Measurements from ENCODE around the gene FYN. TPM values are rescaled to one million over a fixed set of nuclear protein-coding genes. Genes with fewer than 3 reads are reported as not detected.

The FYN gene
- total RNA-seq, 2 experiments from 2014 or later = 266 to 323 TPM

GRCh38 chr6:111662794-111663593 lies 210.3 kb downstream of the FYN start:
- H3K27me3 Mint-ChIP-seq = no peaks in the 10 kb centered on the region
- no peak for DNase-seq
- CTCF ChIA-PET = no interaction called here
- peaks cover 38% of the 10 kb centered on the region for H3K36me3 Mint-ChIP-seq
- H3K4me1 Mint-ChIP-seq = peaks cover 3% of the 10 kb centered on the region
- no peak overlapping the region for H3K4me3 Mint-ChIP-seq
- H3K9me3 Mint-ChIP-seq (ENCODE audit: low read depth) = no peaks in the 10 kb centered on the region
- peak overlapping the region; percentile 66 for H3K27ac Mint-ChIP-seq
- ATAC-seq = no peak

- Mint-ChIP-seq H3K4me3 (no peak overlapping the region), H3K36me3 (peaks cover 31% of the 10 kb centered on the region), H3K27ac (peak overlapping the region; percentile 66), H3K27me3 (no peaks in the 10 kb centered on the region), H3K4me1 (peaks cover 2% of the 10 kb centered on the region), H3K9me3 (ENCODE audit: low read depth) (no peaks in the 10 kb centered on the region)
- ATAC-seq (no peak), DNase-seq (no peak)
- CTCF ChIA-PET = no interaction called here
Measured at GRCh38 chr6:111662072-111662793, 211.0 kb downstream of the FYN start.

- no peaks in the 10 kb centered on the region for H3K9me3 Mint-ChIP-seq (ENCODE audit: low read depth)
- peaks cover 2% of the 10 kb centered on the region for H3K4me1 Mint-ChIP-seq
- CTCF ChIA-PET = no interaction called here
- H3K36me3 Mint-ChIP-seq = peaks cover 26% of the 10 kb centered on the region
- H3K27ac Mint-ChIP-seq = no peak overlapping the region
- ATAC-seq (no peak), DNase-seq (no peak)
- H3K4me3 Mint-ChIP-seq = no peak overlapping the region
- H3K27me3 Mint-ChIP-seq = no peaks in the 10 kb centered on the region
Measured at GRCh38 chr6:111661541-111662061, 211.7 kb downstream of the FYN start.

GRCh38 chr6:111660531-111660930 lies 212.7 kb downstream of the FYN start:
- H3K4me3 Mint-ChIP-seq = no peak overlapping the region
- peak overlapping the region; percentile 48 for H3K27ac Mint-ChIP-seq

GRCh38 chr6:111658462-111659154 lies 214.6 kb downstream of the FYN start:
- CTCF ChIA-PET = interaction anchor here (1.2 kb wide), 1 partner anchor 399 kb away, joined by 3 read pairs; a partner anchor contains a TSS
- H3K4me3 Mint-ChIP-seq = no peak overlapping the region
- H3K27ac Mint-ChIP-seq = no peak overlapping the region
- peaks cover 14% of the 10 kb centered on the region for H3K36me3 Mint-ChIP-seq
- no peaks in the 10 kb centered on the region for H3K4me1 Mint-ChIP-seq
- H3K27me3 Mint-ChIP-seq = no peaks in the 10 kb centered on the region
- DNase-seq (no peak), ATAC-seq (no peak)
- no peaks in the 10 kb centered on the region for H3K9me3 Mint-ChIP-seq (ENCODE audit: low read depth)

More at GRCh38 chr6:111660531-111660930, 212.7 kb downstream of the FYN start:
- H3K36me3 Mint-ChIP-seq = peaks cover 26% of the 10 kb centered on the region
- H3K27me3 Mint-ChIP-seq = no peaks in the 10 kb centered on the region
- CTCF ChIA-PET = no interaction called here
- DNase-seq = no peak
- ATAC-seq = no peak
- peaks cover 2% of the 10 kb centered on the region for H3K4me1 Mint-ChIP-seq
- no peaks in the 10 kb centered on the region for H3K9me3 Mint-ChIP-seq (ENCODE audit: low read depth)

GRCh38 chr6:111657146-111657545 lies 216.1 kb downstream of the FYN start:
- peaks cover 11% of the 10 kb centered on the region for H3K36me3 Mint-ChIP-seq
- no peak overlapping the region for H3K27ac Mint-ChIP-seq

GRCh38 chr6:111653979-111654378 lies 219.3 kb downstream of the FYN start:
- Mint-ChIP-seq H3K27ac (no peak overlapping the region), H3K36me3 (peaks cover 4% of the 10 kb centered on the region), H3K4me1 (no peaks in the 10 kb centered on the region), H3K9me3 (ENCODE audit: low read depth) (no peaks in the 10 kb centered on the region), H3K27me3 (no peaks in the 10 kb centered on the region), H3K4me3 (no peak overlapping the region)
- CTCF ChIA-PET = interaction anchor here (0.6 to 1.1 kb wide), 2 partner anchors 12 to 395 kb away, joined by 3 to 5 read pairs; a partner anchor contains a TSS
- ATAC-seq (no peak), DNase-seq (no peak)

More at GRCh38 chr6:111657146-111657545, 216.1 kb downstream of the FYN start:
- DNase-seq (no peak), ATAC-seq (no peak)
- Mint-ChIP-seq H3K4me3 (no peak overlapping the region), H3K27me3 (no peaks in the 10 kb centered on the region), H3K9me3 (ENCODE audit: low read depth) (no peaks in the 10 kb centered on the region), H3K4me1 (no peaks in the 10 kb centered on the region)
- CTCF ChIA-PET = interaction anchor here (0.7 kb wide), 1 partner anchor 599 kb away, joined by 3 read pairs; no protein-coding TSS in a partner anchor

- no peak for ATAC-seq
- CTCF ChIA-PET = interaction anchor here (1.2 kb wide), 1 partner anchor 376 kb away, joined by 3 read pairs; no protein-coding TSS in a partner anchor
- no peak overlapping the region for H3K27ac Mint-ChIP-seq
- no peak overlapping the region for H3K4me3 Mint-ChIP-seq
- peaks cover 4% of the 10 kb centered on the region for H3K36me3 Mint-ChIP-seq
- no peaks in the 10 kb centered on the region for H3K4me1 Mint-ChIP-seq
- H3K27me3 Mint-ChIP-seq = no peaks in the 10 kb centered on the region
- no peaks in the 10 kb centered on the region for H3K9me3 Mint-ChIP-seq (ENCODE audit: low read depth)
- DNase-seq = no peak
Measured at GRCh38 chr6:111653434-111653833, 219.8 kb downstream of the FYN start.

- H3K4me1 Mint-ChIP-seq = no peaks in the 10 kb centered on the region
- H3K4me3 Mint-ChIP-seq = no peak overlapping the region
- CTCF ChIA-PET = interaction anchor here (0.8 to 1.2 kb wide), 2 partner anchors 377 to 398 kb away, joined by 3 read pairs; no protein-coding TSS in a partner anchor
- H3K9me3 Mint-ChIP-seq (ENCODE audit: low read depth) = no peaks in the 10 kb centered on the region
- no peak for ATAC-seq
- no peaks in the 10 kb centered on the region for H3K27me3 Mint-ChIP-seq
- no peak for DNase-seq
- peaks cover 4% of the 10 kb centered on the region for H3K36me3 Mint-ChIP-seq
- no peak overlapping the region for H3K27ac Mint-ChIP-seq
Measured at GRCh38 chr6:111652156-111652555, 221.1 kb downstream of the FYN start.

- Mint-ChIP-seq H3K36me3 (peaks cover 4% of the 10 kb centered on the region), H3K4me3 (no peak overlapping the region), H3K27ac (no peak overlapping the region), H3K27me3 (no peaks in the 10 kb centered on the region), H3K4me1 (no peaks in the 10 kb centered on the region), H3K9me3 (ENCODE audit: low read depth) (no peaks in the 10 kb centered on the region)
- no peak for ATAC-seq
- CTCF ChIA-PET = interaction anchor here (1.2 kb wide), 1 partner anchor 392 kb away, joined by 3 read pairs; no protein-coding TSS in a partner anchor
- no peak for DNase-seq
Measured at GRCh38 chr6:111651185-111652034, 221.8 kb downstream of the FYN start.

- CTCF ChIA-PET = interaction anchor here (1.2 kb wide), 1 partner anchor 393 kb away, joined by 3 read pairs; no protein-coding TSS in a partner anchor
- Mint-ChIP-seq H3K4me3 (no peak overlapping the region), H3K36me3 (peaks cover 6% of the 10 kb centered on the region), H3K9me3 (ENCODE audit: low read depth) (no peaks in the 10 kb centered on the region), H3K27ac (no peak overlapping the region), H3K4me1 (no peaks in the 10 kb centered on the region), H3K27me3 (no peaks in the 10 kb centered on the region)
- no peak for ATAC-seq
- DNase-seq = no peak
Measured at GRCh38 chr6:111650049-111650448, 223.2 kb downstream of the FYN start.

GRCh38 chr6:111648100-111648499 lies 225.2 kb downstream of the FYN start:
- H3K36me3 Mint-ChIP-seq = peaks cover 6% of the 10 kb centered on the region
- no peaks in the 10 kb centered on the region for H3K4me1 Mint-ChIP-seq
- H3K4me3 Mint-ChIP-seq = no peak overlapping the region
- H3K9me3 Mint-ChIP-seq (ENCODE audit: low read depth) = no peaks in the 10 kb centered on the region
- CTCF ChIA-PET = no interaction called here
- H3K27ac Mint-ChIP-seq = no peak overlapping the region
- ATAC-seq (no peak), DNase-seq (no peak)
- H3K27me3 Mint-ChIP-seq = no peaks in the 10 kb centered on the region

Data from activated CD8-positive, alpha-beta memory T cell treated with anti-CD3 and anti-CD28 coated beads, Interleukin-2, amount 10 ng/mL, durations not matched to agents 7 days and 5 days (primary cell).